CD4-positive, alpha-beta T cell treated with Interleukin-21 for 1 hour (primary cell): Measurements from ENCODE around the gene FTO.
A peak's percentile ranks its signal among the peaks of the same experiment; 100 is the strongest.

Source experiments
- DNase-seq: peaks from one replicate; pipeline ENCODE4 v3.0.0-alpha.2; 2020

The FTO gene

GRCh38 chr16:53756275-53756996 is 52.5 kb downstream of the FTO start:
- DNase-seq: no peak

GRCh38 chr16:53757971-53758609 is 54.1 kb downstream of the FTO start:
- no peak for DNase-seq

- DNase-seq: no peak
Observed at GRCh38 chr16:53761962-53762703, 58.2 kb downstream of the FTO start.

GRCh38 chr16:53766304-53767016 is 62.5 kb downstream of the FTO start:
- DNase-seq: no peak

- no peak for DNase-seq
Observed at GRCh38 chr16:53768167-53768566, 64.2 kb downstream of the FTO start.

GRCh38 chr16:53768593-53768992 is 64.6 kb downstream of the FTO start:
- no peak for DNase-seq

GRCh38 chr16:53769185-53769584 is 65.2 kb downstream of the FTO start:
- no peak for DNase-seq

GRCh38 chr16:53769787-53770186 is 65.8 kb downstream of the FTO start:
- DNase-seq: no peak

- DNase-seq: no peak
Observed at GRCh38 chr16:53770641-53771040, 66.7 kb downstream of the FTO start.

- DNase-seq: no peak
Observed at GRCh38 chr16:53771655-53772497, 67.9 kb downstream of the FTO start.

- peak; percentile 7 for DNase-seq
Observed at GRCh38 chr16:53773150-53773846, 69.3 kb downstream of the FTO start.

GRCh38 chr16:53773881-53774280 is 69.9 kb downstream of the FTO start:
- no peak for DNase-seq

- no peak for DNase-seq
Observed at GRCh38 chr16:53775106-53775820, 71.3 kb downstream of the FTO start.

GRCh38 chr16:53775821-53776431 is 72.0 kb downstream of the FTO start:
- DNase-seq: no peak

- DNase-seq: no peak
Observed at GRCh38 chr16:53779186-53779585, 75.2 kb downstream of the FTO start.

GRCh38 chr16:53780051-53780450 is 76.1 kb downstream of the FTO start:
- DNase-seq: no peak

- DNase-seq: no peak
Observed at GRCh38 chr16:53781023-53781605, 77.2 kb downstream of the FTO start.

GRCh38 chr16:53782148-53782547 is 78.2 kb downstream of the FTO start:
- no peak for DNase-seq

GRCh38 chr16:53784291-53784690 is 80.3 kb downstream of the FTO start:
- DNase-seq: no peak

- DNase-seq: no peak
Observed at GRCh38 chr16:53785044-53785443, 81.1 kb downstream of the FTO start.
